ENCODE results near the gene ACP5.

DNA sequence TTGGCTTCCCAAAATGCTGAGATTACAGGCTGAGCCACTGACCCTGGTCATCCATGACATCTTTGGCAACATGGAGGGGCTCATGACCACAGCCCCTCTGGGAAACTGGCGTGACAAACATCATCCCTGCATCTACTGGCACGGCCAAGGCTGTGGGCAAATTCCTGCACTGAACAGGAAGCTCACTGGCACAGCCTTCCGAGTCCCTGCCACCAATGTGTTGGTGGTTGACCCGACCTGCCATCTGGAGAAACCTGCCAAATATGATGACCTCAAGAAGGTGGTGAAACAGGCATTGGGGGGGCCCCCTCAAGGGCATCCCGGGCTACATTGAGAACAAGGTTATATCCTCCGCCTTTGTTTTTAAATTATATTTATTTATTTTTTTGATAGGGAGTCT, 8.9 kb upstream of the ACP5 start:
- TF ChIP-seq TAF1 (IDR thresholded peaks at IDR 0.05; ENCODE audit: borderline replicate concordance, low read depth, low read length) = no peak
- no peak for TF ChIP-seq POLR2A (IDR thresholded peaks at IDR 0.05; ENCODE audit: low read depth, low read length)

Data from GM12892 (cell line).